GM13977 (cell line): ENCODE data around the gene XAGE3.
"Not testable (repeated sequence)": the region's sequence is repeated elsewhere in the genome, so short reads cannot be mapped to it uniquely, and the experiment has no call there.

Experiments
- DNase-seq: peaks from one replicate; pipeline ENCODE4 v3.0.0; 2012; ENCODE audit warnings: low spot score
- in situ Hi-C: fragments of 300-500 bp; cut with MboI; formaldehyde crosslinking; loops from one replicate; pipeline ENCODE4 v1.12.0; 2022; ENCODE audit warnings: low sequenced_read_pairs, low pct_unique_long_range_greater_than_20kb, mixed read lengths, inconsistent platforms; ENCODE audit not compliant: unreplicated experiment
- TF ChIP-seq, protein P1 (sequence below): IDR thresholded peaks from 2 replicates; pipeline ENCODE4 v1.5.1; 2012; ENCODE audit warnings: mild to moderate bottlenecking, control low read depth; ENCODE audit not compliant: insufficient read depth; ENCODE audit errors: extremely low read depth, missing control alignments

The XAGE3 gene

GRCh38 chrX:52867610-52868348 lies at the start of gene XAGE3:
Gene XAGE3, minus strand, starts transcription at chrX:52868083. Its CDS starts 950 bp downstream, at chrX:52867133.
- in situ Hi-C loops = no loop called here
- no peak for DNase-seq
- TF ChIP-seq, protein P1, sequence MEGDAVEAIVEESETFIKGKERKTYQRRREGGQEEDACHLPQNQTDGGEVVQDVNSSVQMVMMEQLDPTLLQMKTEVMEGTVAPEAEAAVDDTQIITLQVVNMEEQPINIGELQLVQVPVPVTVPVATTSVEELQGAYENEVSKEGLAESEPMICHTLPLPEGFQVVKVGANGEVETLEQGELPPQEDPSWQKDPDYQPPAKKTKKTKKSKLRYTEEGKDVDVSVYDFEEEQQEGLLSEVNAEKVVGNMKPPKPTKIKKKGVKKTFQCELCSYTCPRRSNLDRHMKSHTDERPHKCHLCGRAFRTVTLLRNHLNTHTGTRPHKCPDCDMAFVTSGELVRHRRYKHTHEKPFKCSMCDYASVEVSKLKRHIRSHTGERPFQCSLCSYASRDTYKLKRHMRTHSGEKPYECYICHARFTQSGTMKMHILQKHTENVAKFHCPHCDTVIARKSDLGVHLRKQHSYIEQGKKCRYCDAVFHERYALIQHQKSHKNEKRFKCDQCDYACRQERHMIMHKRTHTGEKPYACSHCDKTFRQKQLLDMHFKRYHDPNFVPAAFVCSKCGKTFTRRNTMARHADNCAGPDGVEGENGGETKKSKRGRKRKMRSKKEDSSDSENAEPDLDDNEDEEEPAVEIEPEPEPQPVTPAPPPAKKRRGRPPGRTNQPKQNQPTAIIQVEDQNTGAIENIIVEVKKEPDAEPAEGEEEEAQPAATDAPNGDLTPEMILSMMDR = no peak

DNA sequence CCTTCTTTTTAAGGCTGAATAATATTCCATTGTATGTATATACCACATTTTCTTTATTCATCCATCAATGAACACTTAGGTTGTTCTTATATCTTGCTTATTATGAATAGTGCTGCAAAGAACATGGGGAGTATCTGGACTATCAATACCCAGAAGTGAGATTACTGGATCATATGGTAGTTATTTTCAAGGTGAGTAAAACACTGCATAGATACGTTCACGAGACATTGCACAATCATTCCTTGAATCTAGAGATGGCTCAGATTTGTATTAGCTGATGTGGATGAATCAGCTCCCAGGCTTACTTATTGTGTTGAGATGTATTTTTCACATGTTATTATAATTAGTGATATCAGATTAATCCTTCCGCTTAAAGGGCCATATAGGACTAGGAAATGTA lies 46.8 kb upstream of the XAGE3 start:
- in situ Hi-C loops, DNase-seq: not testable (repeated sequence)

GRCh38 chrX:52913681-52914080 lies 45.8 kb upstream of the XAGE3 start:
- not testable (repeated sequence) for DNase-seq

DNA sequence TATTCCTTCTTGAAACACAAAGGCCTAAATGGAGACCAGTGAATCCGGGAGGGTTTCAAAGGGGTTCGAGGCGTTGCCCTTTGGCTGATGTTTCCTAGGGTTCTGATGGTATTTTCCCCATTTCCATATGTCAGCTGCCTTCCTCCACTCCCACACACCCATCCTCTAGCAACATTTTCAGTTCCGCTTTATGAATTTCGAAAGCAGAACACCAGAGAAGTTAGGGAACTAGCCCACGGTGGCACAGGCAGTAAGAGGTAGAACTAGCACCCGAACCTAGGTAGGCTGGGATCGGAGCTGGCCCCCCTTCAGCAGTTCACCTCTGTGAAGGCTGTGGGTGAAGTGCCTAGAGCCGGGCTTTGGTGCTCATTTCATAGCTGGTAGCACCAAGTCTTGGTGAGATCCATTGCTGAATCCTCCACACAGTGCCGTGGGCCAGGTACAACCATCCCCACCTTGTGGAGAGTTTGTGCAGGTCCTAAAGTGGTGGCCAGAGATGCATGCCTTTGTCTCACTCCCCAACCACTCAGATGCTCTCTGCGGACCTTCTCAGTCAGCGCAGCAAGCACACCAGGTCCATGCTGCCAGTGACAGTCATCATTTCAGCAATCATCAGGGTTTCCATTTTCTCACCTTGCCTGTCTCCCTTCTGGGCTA lies 41.6 kb upstream of the XAGE3 start:
- DNase-seq, in situ Hi-C loops: not testable (repeated sequence)

More at GRCh38 chrX:52913681-52914080, 45.8 kb upstream of the XAGE3 start:
- in situ Hi-C loops = not testable (repeated sequence)

GRCh38 chrX:52907900-52908299 lies 40.0 kb upstream of the XAGE3 start:
- in situ Hi-C loops, DNase-seq: not testable (repeated sequence)

GRCh38 chrX:52907137-52907536 lies 39.3 kb upstream of the XAGE3 start:
- in situ Hi-C loops, DNase-seq: not testable (repeated sequence)

GRCh38 chrX:52906072-52906471 lies 38.2 kb upstream of the XAGE3 start:
- DNase-seq, in situ Hi-C loops: not testable (repeated sequence)

- DNase-seq, in situ Hi-C loops: not testable (repeated sequence)
Measured at GRCh38 chrX:52905531-52905930, 37.6 kb upstream of the XAGE3 start.

DNA sequence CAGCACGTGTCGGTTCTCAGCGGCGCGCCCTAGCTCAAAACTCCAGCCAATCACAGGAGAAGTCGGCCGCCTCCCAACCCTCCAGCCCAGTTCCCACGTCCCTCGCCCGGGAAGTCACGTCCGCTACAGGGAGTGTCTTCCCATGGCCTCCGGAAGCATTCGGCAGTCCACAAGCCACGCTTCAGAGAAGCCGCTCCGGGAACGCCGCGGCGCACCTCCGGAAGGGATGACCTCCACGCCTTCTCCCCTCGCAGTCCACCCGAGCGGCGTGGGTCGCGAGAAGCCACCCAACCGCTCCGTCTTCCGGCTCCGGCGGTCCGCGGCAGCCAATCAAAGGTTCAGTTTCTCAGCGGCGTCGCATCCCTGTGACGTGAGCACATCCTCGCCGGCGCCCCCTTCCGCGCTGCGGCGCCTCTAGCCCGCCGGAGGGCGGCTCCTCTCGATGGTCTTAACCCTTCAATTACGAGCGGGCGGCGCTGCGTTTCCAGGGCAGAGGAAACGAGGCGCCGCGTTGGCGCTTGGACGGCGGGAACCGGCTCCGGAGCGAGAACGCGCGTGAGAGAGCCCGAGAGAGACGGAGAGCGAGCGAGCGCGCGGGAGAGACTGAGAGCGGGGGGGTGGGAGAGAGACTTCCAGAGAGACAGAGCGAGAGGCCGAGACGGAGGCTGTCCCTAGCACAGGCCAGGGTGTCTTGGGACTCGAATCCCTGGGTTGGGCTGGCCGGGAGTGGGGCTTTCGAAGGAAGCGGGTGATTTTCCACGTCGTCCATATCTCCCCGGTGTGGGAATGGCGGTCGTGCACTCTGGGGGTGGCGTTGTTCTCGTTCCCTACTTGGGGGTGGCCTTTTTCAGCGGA lies 29.2 kb upstream of the XAGE3 start, which contains the start of gene FAM156B:
TSS of gene FAM156B (plus strand) at position 476 of the 855 bp plus-strand sequence. CDS start 9,896 bp downstream, outside the sequence.
- in situ Hi-C loops, DNase-seq: not testable (repeated sequence)

DNA sequence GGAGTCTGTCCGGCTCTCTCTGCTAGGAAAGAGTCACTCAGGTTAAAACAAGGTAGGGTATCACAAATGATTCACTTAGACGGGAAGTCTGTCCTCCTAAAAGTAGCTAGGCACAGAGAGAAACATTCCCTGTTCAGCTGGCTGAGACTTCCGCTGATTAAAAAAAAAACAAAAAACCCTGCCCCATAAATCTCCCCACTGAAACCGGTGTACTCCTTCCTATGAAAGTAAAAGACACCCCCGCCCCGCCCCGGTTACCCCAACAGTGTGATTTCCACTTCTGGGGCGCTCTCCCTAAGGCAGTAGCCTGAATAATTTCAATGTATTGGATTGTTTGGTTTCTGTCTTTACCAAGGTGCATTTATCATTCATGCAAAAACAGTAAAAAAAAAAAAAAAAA lies 28.6 kb upstream of the XAGE3 start:
- in situ Hi-C loops, DNase-seq: not testable (repeated sequence)

DNA sequence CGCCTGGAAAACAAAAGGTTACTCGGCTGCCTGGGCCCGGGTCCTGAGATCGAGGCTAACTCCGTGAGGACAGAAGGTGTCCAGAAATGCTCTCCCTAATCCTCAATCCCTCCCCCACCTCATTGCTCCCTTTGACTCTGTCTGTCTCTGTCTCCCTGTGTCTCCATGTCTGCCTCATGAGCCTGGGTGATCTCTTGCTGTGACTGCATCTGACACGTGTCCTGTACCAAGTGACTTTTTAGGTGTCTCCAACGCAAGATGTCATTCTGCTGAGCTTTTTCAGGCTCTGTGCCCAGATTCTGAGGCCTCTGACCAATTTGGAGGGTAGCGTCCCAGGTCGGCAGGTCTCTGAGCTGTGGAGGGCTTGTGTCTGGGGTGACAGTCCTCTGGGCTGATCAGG lies 20.2 kb upstream of the XAGE3 start:
- DNase-seq, in situ Hi-C loops: not testable (repeated sequence)

- DNase-seq, in situ Hi-C loops: not testable (repeated sequence)
Measured at GRCh38 chrX:52887459-52887858, 19.6 kb upstream of the XAGE3 start.

GRCh38 chrX:52876386-52876785 lies 8.5 kb upstream of the XAGE3 start:
- in situ Hi-C loops, DNase-seq: not testable (repeated sequence)

GRCh38 chrX:52875436-52875835 lies 7.6 kb upstream of the XAGE3 start:
- DNase-seq, in situ Hi-C loops: not testable (repeated sequence)
